WI38 (cell line): ENCODE measurements around the gene SERPINB10.

Source experiments
- H3K4me3 ChIP-seq: 2 replicates; pipeline ENCODE4 v1.5.1; 2011; ENCODE audit warnings: low read depth, mild to moderate bottlenecking, control low read depth, low read length
- CTCF ChIP-seq: IDR thresholded peaks from 2 replicates; pipeline ENCODE4 v1.5.1; 2012; ENCODE audit warnings: low read depth, mild to moderate bottlenecking, control low read depth, low read length

The SERPINB10 gene

GRCh38 chr18:63971320-63972001, 63.7 kb downstream of the SERPINB10 start:
- TF ChIP-seq CTCF = no peak
- peak overlapping the region; percentile 86 for H3K4me3 ChIP-seq

GRCh38 chr18:63972002-63972376, 64.2 kb downstream of the SERPINB10 start:
- no peak overlapping the region for H3K4me3 ChIP-seq
- no peak for TF ChIP-seq CTCF

- TF ChIP-seq CTCF = 0 out of 2 replicates have a peak, but pooled peaks have one; percentile 17
- H3K4me3 ChIP-seq = no peak overlapping the region
Observed at GRCh38 chr18:63974991-63975390, 67.2 kb downstream of the SERPINB10 start.

- TF ChIP-seq CTCF = no peak
Observed at GRCh38 chr18:63975628-63976027, 67.9 kb downstream of the SERPINB10 start.

GRCh38 chr18:63977040-63977439, 69.3 kb downstream of the SERPINB10 start:
- H3K4me3 ChIP-seq = no peak overlapping the region
- TF ChIP-seq CTCF = no peak

More at GRCh38 chr18:63975628-63976027, 67.9 kb downstream of the SERPINB10 start:
- no peak overlapping the region for H3K4me3 ChIP-seq

GRCh38 chr18:63979409-63979920, 71.7 kb downstream of the SERPINB10 start:
- H3K4me3 ChIP-seq = peak overlapping the region; percentile 38
- TF ChIP-seq CTCF = peak; percentile 87

- H3K4me3 ChIP-seq = peak overlapping the region; percentile 38; the same call in 1 of the 2 replicates
- TF ChIP-seq CTCF = no peak
Observed at GRCh38 chr18:63980027-63980426, 72.3 kb downstream of the SERPINB10 start.
